GM23338 (cell line): ENCODE measurements around the gene POU3F3. TPM values are rescaled to one million over a fixed set of nuclear protein-coding genes. Genes with fewer than 3 reads are reported as not detected.

Experiments
- ATAC-seq: fragments of 200-7000 bp; cut with Tn5 transposase; 3 replicates; pipeline ENCODE4 v1.9.1; 2020
- DNase-seq: peaks from one replicate; pipeline ENCODE4 v3.0.0-alpha.2; 2015; ENCODE audit warnings: low spot score
- H2AFZ ChIP-seq: fragments of 200-600 bp; sonication (generic); 2 replicates; pipeline ENCODE4 v1.8.0; 2016; ENCODE audit warnings: antibody characterized with exemption, mild to moderate bottlenecking, moderate library complexity
- H3F3A ChIP-seq: fragments of 200-600 bp; sonication (generic); replicated peaks from 2 replicates; pipeline ENCODE4 v1.8.0; 2017; ENCODE audit warnings: antibody characterized with exemption, mixed run types, low read depth
- H3K27ac ChIP-seq: fragments of 200-600 bp; sonication (generic); 2 replicates; pipeline ENCODE4 v1.6.1; 2016; ENCODE audit warnings: low read depth
- H3K27me3 ChIP-seq: fragments of 200-600 bp; sonication (generic); 2 replicates; pipeline ENCODE4 v1.8.0; 2016; ENCODE audit warnings: mild to moderate bottlenecking, mixed run types, moderate library complexity; ENCODE audit not compliant: insufficient read depth
- H3K36me3 ChIP-seq: fragments of 200-600 bp; sonication (generic); 2 replicates; pipeline ENCODE4 v1.8.0; 2016; ENCODE audit warnings: mild to moderate bottlenecking; ENCODE audit not compliant: insufficient read depth
- H3K4me1 ChIP-seq: fragments of 200-600 bp; sonication (generic); 2 replicates; pipeline ENCODE4 v1.8.0; 2016; ENCODE audit warnings: mild to moderate bottlenecking, moderate library complexity; ENCODE audit not compliant: insufficient read depth
- H3K4me2 ChIP-seq: fragments of 200-600 bp; sonication (generic); 2 replicates; pipeline ENCODE4 v1.7.1; 2017; ENCODE audit warnings: mixed run types
- H3K4me3 ChIP-seq: fragments of 200-600 bp; sonication (generic); 2 replicates; pipeline ENCODE4 v1.6.1; 2016; ENCODE audit warnings: mixed run types
- H3K79me2 ChIP-seq: fragments of 200-600 bp; sonication (generic); replicated peaks from 2 replicates; pipeline ENCODE4 v1.8.0; 2017; ENCODE audit warnings: mild to moderate bottlenecking; ENCODE audit not compliant: insufficient read depth
- H3K9me2 ChIP-seq: fragments of 200-600 bp; sonication (generic); 2 replicates; pipeline ENCODE4 v1.8.0; 2017; ENCODE audit not compliant: insufficient read depth
- H4K20me1 ChIP-seq: fragments of 200-600 bp; sonication (generic); replicated peaks from 2 replicates; pipeline ENCODE4 v1.8.0; 2017; ENCODE audit warnings: mild to moderate bottlenecking; ENCODE audit not compliant: insufficient read depth
- H3K27ac Mint-ChIP-seq: 2 replicates; pipeline ENCODE4 v1.8.0; 2020; ENCODE audit warnings: inconsistent platforms, mild to moderate bottlenecking, moderate library complexity, mixed read lengths
- H3K27me3 Mint-ChIP-seq: 3 replicates; pipeline ENCODE4 v1.8.0; 2022; ENCODE audit warnings: low read depth, mild to moderate bottlenecking, moderate library complexity, mixed read lengths, inconsistent platforms; ENCODE audit not compliant: insufficient read depth, poor library complexity
- H3K36me3 Mint-ChIP-seq: 3 replicates; pipeline ENCODE4 v1.8.0; 2021; ENCODE audit warnings: low read depth, mild to moderate bottlenecking, inconsistent platforms, moderate library complexity, mixed read lengths
- H3K4me1 Mint-ChIP-seq: 3 replicates; pipeline ENCODE4 v1.8.0; 2020; ENCODE audit warnings: mild to moderate bottlenecking, inconsistent platforms, mixed read lengths
- H3K4me3 Mint-ChIP-seq: 3 replicates; pipeline ENCODE4 v1.8.0; 2021; ENCODE audit warnings: moderate library complexity, mild to moderate bottlenecking, inconsistent platforms, mixed read lengths
- H3K9me3 Mint-ChIP-seq: 3 replicates; pipeline ENCODE4 v1.8.0; 2020; ENCODE audit warnings: moderate library complexity, mild to moderate bottlenecking, inconsistent platforms, mixed read lengths
- CREB1 ChIP-seq: fragments of 250-450 bp; sonication (Bioruptor Pico); IDR thresholded peaks from 2 replicates; pipeline ENCODE4 v1.5.0; 2020; ENCODE audit warnings: low read depth, mild to moderate bottlenecking, moderate library complexity
- EZH2 ChIP-seq: fragments of 200-600 bp; sonication (generic); IDR thresholded peaks from one replicate; pipeline ENCODE4 v1.8.0; 2017; ENCODE audit warnings: antibody characterized with exemption, mild to moderate bottlenecking, low read depth; ENCODE audit not compliant: unreplicated experiment
- long read RNA-seq: library from polyadenylated mRNA; unstranded; transcript quantifications from one replicate; pipeline ENCODE4 v2.0.0, GENCODE V29; 2020; ENCODE audit not compliant: unreplicated experiment
- polyA plus RNA-seq: library from polyadenylated mRNA; unstranded; fragments of >200 nt; fragmentation: Nextera tagmentation; extraction: Ambion mirVana; gene quantifications from 2 replicates; pipeline ENCODE4 v1.2.1, GENCODE V29; 2016
- total RNA-seq: library from RNA; depleted of rRNA; stranded (reverse); fragments of >200 nt; shearing (Covaris generic); gene quantifications from 2 replicates; pipeline ENCODE4 v1.2.3, GENCODE V29; 2014; rRNA removed
- TF ChIP-seq, protein P1 (sequence below): fragments of 250-450 bp; sonication (Bioruptor Pico); IDR thresholded peaks from 2 replicates; pipeline ENCODE4 v1.5.0; 2020; ENCODE audit warnings: mild to moderate bottlenecking, moderate library complexity

The POU3F3 gene
- total RNA-seq (0.24 TPM in 1 of 2 replicates, not detected in the other), polyA plus RNA-seq (0.06 and 0.14 TPM in 2 replicates)
- long read RNA-seq = 0 reads

DNA sequence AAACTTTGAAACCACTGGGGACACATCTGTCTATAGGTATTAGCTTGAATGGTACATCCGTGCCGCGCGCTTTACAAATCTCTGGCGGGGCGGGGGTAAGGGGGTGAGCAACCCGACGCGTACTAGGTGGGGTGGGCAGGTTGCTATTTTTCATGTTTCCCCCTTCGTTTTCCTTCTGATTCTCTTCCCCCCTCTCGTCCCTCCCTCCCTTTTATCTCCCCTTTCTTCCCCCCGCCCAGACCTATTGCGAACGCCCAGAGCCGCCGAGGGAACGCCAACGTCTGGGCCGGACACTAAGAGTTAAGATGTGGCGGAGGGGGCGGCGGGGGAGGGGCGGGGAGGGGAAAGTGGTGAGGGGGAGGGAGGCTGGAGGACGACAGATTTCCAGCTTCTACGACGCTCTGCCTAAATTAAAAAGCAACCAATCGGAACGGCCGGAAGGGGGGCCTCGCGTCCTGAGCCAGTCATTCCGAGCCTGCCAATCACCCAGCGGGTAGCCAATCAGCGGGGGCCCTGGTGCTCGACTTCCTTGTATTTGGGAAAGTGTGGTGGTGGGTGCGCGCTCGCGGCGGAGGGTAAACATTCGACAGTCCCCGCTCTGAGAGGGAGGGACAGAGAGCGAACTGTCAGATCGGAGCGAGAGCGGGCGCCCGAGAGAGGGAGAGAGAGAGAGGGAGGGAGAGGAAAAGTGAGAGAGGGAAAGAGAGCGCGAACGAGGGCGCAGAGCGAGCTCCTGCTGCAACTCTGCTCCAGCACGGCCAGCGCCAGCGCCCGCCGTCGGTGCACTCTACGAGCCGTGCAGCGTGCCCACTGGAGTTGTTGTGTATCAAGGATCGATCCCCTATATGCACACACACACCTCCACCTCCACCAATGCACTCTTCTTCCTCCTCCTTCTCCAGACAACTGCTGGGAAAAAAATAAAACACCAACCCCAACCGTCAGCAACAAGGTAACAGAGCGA, at the start of gene POU3F3:
Gene POU3F3, plus strand, starts transcription at position 582 of the 964 bp plus-strand sequence. CDS start 1,396 bp downstream, outside the sequence.
- Mint-ChIP-seq H3K27ac (no peak within 1 kb of the TSS), H3K4me1 (peaks cover 57% of the 10 kb centered on the region), H3K36me3 (no peaks in the 10 kb centered on the region; the same call in 2 of the 3 replicates), H3K9me3 (peaks cover 4% of the 10 kb centered on the region), H3K4me3 (peak within 1 kb of the TSS; percentile 87), H3K27me3 (peaks cover 83% of the 10 kb centered on the region)
- peak; percentile 55 for ATAC-seq
- TF ChIP-seq CREB1 (peak; percentile 19; the same call in 1 of the 2 replicates), EZH2 (no peak)
- TF ChIP-seq, protein P1, sequence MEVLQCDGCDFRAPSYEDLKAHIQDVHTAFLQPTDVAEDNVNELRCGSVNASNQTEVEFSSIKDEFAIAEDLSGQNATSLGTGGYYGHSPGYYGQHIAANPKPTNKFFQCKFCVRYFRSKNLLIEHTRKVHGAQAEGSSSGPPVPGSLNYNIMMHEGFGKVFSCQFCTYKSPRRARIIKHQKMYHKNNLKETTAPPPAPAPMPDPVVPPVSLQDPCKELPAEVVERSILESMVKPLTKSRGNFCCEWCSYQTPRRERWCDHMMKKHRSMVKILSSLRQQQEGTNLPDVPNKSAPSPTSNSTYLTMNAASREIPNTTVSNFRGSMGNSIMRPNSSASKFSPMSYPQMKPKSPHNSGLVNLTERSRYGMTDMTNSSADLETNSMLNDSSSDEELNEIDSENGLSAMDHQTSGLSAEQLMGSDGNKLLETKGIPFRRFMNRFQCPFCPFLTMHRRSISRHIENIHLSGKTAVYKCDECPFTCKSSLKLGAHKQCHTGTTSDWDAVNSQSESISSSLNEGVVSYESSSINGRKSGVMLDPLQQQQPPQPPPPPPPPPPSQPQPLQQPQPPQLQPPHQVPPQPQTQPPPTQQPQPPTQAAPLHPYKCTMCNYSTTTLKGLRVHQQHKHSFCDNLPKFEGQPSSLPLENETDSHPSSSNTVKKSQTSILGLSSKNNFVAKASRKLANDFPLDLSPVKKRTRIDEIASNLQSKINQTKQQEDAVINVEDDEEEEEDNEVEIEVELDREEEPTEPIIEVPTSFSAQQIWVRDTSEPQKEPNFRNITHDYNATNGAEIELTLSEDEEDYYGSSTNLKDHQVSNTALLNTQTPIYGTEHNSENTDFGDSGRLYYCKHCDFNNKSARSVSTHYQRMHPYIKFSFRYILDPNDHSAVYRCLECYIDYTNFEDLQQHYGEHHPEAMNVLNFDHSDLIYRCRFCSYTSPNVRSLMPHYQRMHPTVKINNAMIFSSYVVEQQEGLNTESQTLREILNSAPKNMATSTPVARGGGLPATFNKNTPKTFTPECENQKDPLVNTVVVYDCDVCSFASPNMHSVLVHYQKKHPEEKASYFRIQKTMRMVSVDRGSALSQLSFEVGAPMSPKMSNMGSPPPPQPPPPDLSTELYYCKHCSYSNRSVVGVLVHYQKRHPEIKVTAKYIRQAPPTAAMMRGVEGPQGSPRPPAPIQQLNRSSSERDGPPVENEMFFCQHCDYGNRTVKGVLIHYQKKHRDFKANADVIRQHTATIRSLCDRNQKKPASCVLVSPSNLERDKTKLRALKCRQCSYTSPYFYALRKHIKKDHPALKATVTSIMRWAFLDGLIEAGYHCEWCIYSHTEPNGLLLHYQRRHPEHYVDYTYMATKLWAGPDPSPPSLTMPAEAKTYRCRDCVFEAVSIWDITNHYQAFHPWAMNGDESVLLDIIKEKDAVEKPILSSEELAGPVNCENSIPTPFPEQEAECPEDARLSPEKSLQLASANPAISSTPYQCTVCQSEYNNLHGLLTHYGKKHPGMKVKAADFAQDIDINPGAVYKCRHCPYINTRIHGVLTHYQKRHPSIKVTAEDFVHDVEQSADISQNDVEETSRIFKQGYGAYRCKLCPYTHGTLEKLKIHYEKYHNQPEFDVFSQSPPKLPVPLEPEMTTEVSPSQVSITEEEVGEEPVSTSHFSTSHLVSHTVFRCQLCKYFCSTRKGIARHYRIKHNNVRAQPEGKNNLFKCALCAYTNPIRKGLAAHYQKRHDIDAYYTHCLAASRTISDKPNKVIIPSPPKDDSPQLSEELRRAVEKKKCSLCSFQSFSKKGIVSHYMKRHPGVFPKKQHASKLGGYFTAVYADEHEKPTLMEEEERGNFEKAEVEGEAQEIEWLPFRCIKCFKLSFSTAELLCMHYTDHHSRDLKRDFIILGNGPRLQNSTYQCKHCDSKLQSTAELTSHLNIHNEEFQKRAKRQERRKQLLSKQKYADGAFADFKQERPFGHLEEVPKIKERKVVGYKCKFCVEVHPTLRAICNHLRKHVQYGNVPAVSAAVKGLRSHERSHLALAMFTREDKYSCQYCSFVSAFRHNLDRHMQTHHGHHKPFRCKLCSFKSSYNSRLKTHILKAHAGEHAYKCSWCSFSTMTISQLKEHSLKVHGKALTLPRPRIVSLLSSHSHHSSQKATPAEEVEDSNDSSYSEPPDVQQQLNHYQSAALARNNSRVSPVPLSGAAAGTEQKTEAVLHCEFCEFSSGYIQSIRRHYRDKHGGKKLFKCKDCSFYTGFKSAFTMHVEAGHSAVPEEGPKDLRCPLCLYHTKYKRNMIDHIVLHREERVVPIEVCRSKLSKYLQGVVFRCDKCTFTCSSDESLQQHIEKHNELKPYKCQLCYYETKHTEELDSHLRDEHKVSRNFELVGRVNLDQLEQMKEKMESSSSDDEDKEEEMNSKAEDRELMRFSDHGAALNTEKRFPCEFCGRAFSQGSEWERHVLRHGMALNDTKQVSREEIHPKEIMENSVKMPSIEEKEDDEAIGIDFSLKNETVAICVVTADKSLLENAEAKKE (CRISPR knock-in tag) = no peak
- Histone ChIP-seq H3K36me3 (no peaks in the 10 kb centered on the region), H3K27ac (no peak within 1 kb of the TSS), H3K4me1 (peaks cover 54% of the 10 kb centered on the region), H3K4me3 (peak within 1 kb of the TSS; percentile 67), H4K20me1 (peaks cover 7% of the 10 kb centered on the region), H3K27me3 (peaks cover 84% of the 10 kb centered on the region), H3K79me2 (no peaks in the 10 kb centered on the region), H2AFZ (peak within 1 kb of the TSS; percentile 95), H3K9me2 (no peaks in the 10 kb centered on the region), H3F3A (peaks cover 23% of the 10 kb centered on the region), H3K4me2 (peak within 1 kb of the TSS; percentile 89)
- peak; percentile 99 for DNase-seq
